A673 (cell line): Measurements from ENCODE around the gene OOEP. TPM values are rescaled to one million over a fixed set of nuclear protein-coding genes. Genes with fewer than 3 reads are reported as not detected.

Source experiments
- BruUV-seq: library from RNA; stranded (reverse); fragments of 400-500 nt; replicated peaks from 2 replicates; lab custom pipeline; 2021; lab: Mats Ljungman, UMichigan
- CTCF ChIA-PET: fragments of 300-600 bp; sonication (Branson Sonifier 250); formaldehyde crosslinking; loops from one replicate; lab custom pipeline; 2022; ENCODE audit warnings: antibody characterized with exemption; lab: Charles Lee
- POLR2A ChIA-PET: fragments of 300-600 bp; sonication (Branson Sonifier 250); formaldehyde crosslinking; loops from one replicate; lab custom pipeline; 2022; ENCODE audit warnings: antibody characterized with exemption; ENCODE audit not compliant: low non-redundant PET; lab: Charles Lee
- DNase-seq: peaks from one replicate; pipeline ENCODE4 v3.0.0-alpha.2; 2015; ENCODE audit warnings: low spot score
- H3K27ac ChIP-seq: fragments of 200-600 bp; sonication (generic); 2 replicates; pipeline ENCODE4 v1.5.1; 2016; ENCODE audit warnings: mixed run types, low read depth, mild to moderate bottlenecking, mixed read lengths, antibody characterized with exemption, low read length; ENCODE audit not compliant: poor library complexity, severe bottlenecking
- H3K27me3 ChIP-seq: fragments of 200-600 bp; sonication (generic); replicated peaks from 2 replicates; pipeline ENCODE4 v1.6.1; 2017; ENCODE audit warnings: mixed run types, low read depth, mild to moderate bottlenecking, mixed read lengths, antibody characterized with exemption, low read length; ENCODE audit not compliant: insufficient read depth, poor library complexity
- H3K36me3 ChIP-seq: fragments of 200-600 bp; sonication (generic); 2 replicates; pipeline ENCODE4 v1.6.1; 2016; ENCODE audit warnings: mixed run types, mild to moderate bottlenecking, mixed read lengths, antibody characterized with exemption, low read length; ENCODE audit not compliant: insufficient read depth, poor library complexity, severe bottlenecking
- H3K4me1 ChIP-seq: fragments of 200-600 bp; sonication (generic); 2 replicates; pipeline ENCODE4 v1.6.1; 2017; ENCODE audit warnings: mixed run types, mild to moderate bottlenecking, mixed read lengths, antibody characterized with exemption, low read length; ENCODE audit not compliant: insufficient read depth, poor library complexity, severe bottlenecking
- H3K4me3 ChIP-seq: fragments of 200-600 bp; sonication (generic); 2 replicates; pipeline ENCODE4 v1.5.1; 2016; ENCODE audit warnings: low read depth, mixed run types, mild to moderate bottlenecking, mixed read lengths, low read length; ENCODE audit not compliant: poor library complexity, severe bottlenecking
- H3K9me3 ChIP-seq: fragments of 200-600 bp; sonication (generic); 2 replicates; pipeline ENCODE4 v1.6.1; 2016; ENCODE audit warnings: mixed run types, low read depth, mild to moderate bottlenecking, mixed read lengths, antibody characterized with exemption, low read length; ENCODE audit not compliant: poor library complexity, severe bottlenecking
- CTCF ChIP-seq: fragments of 300-800, 200-600 bp; sonication (generic); conservative IDR thresholded peaks from 2 replicates; pipeline ENCODE4 v1.5.1; 2017; ENCODE audit warnings: low read depth, mild to moderate bottlenecking, antibody characterized with exemption, low read length, moderate library complexity, mixed read lengths
- EZH2 ChIP-seq: fragments of 200-600 bp; sonication (generic); IDR thresholded peaks from 2 replicates; pipeline ENCODE4 v1.6.1; 2017; ENCODE audit warnings: borderline replicate concordance, low read depth, mild to moderate bottlenecking, mixed read lengths, antibody characterized with exemption, low read length; ENCODE audit not compliant: poor library complexity, severe bottlenecking
- intact Hi-C: fragments of 100-400 bp; cut with micrococcal nuclease; formaldehyde crosslinking; loops from one replicate; pipeline ENCODE4 v1.10.0; 2022; ENCODE audit not compliant: unreplicated experiment
- total RNA-seq: library from RNA; stranded (reverse); gene quantifications from 2 replicates; pipeline ENCODE4 v1.2.3, GENCODE V29; 2021

The OOEP gene
- total RNA-seq, 1 experiment from 2014 or later, result not detected

- DNase-seq, result no peak
- Histone ChIP-seq H3K4me3 (no peak overlapping the region), H3K4me1 (no peaks in the 10 kb centered on the region), H3K27ac (no peak overlapping the region), H3K9me3 (no peaks in the 10 kb centered on the region), H3K36me3 (no peaks in the 10 kb centered on the region), H3K27me3 (no peaks in the 10 kb centered on the region)
- BruUV-seq, result no TSS peak
- intact Hi-C loops, result no loop called here
- TF ChIP-seq CTCF (no peak), EZH2 (no peak)
- ChIA-PET POLR2A (no interaction called here), CTCF (no interaction called here)
These were observed 2.8 kb upstream of the OOEP start for GRCh38 chr6:73372516-73372915.

- no peak for TF ChIP-seq EZH2
- intact Hi-C loops, result no loop called here
- BruUV-seq, result no TSS peak
- Histone ChIP-seq H3K27me3 (no peaks in the 10 kb centered on the region), H3K4me1 (no peaks in the 10 kb centered on the region), H3K27ac (no peak overlapping the region), H3K4me3 (no peak overlapping the region), H3K9me3 (no peaks in the 10 kb centered on the region), H3K36me3 (no peaks in the 10 kb centered on the region)
- no peak for DNase-seq
- POLR2A ChIA-PET, result no interaction called here
- CTCF ChIA-PET, result no interaction called here
These were observed 2.3 kb upstream of the OOEP start for GRCh38 chr6:73371984-73372383.

GRCh38 chr6:73369157-73369556 lies 540 bp downstream of the OOEP start:
- no peak for TF ChIP-seq CTCF
- no peak for TF ChIP-seq EZH2
- Histone ChIP-seq H3K27me3 (no peaks in the 10 kb centered on the region), H3K4me1 (no peaks in the 10 kb centered on the region), H3K36me3 (no peaks in the 10 kb centered on the region), H3K27ac (no peak overlapping the region), H3K4me3 (no peak overlapping the region), H3K9me3 (no peaks in the 10 kb centered on the region)
- no peak for DNase-seq
- ChIA-PET POLR2A (no interaction called here), CTCF (no interaction called here)
- intact Hi-C loops, result no loop called here
- no TSS peak for BruUV-seq

GRCh38 chr6:73368675-73369074 lies 1.0 kb downstream of the OOEP start:
- no peak overlapping the region for H3K4me3 ChIP-seq
- H3K4me1 ChIP-seq, result no peaks in the 10 kb centered on the region
- H3K27me3 ChIP-seq, result no peaks in the 10 kb centered on the region
- intact Hi-C loops, result no loop called here
- DNase-seq, result no peak
- CTCF ChIA-PET, result no interaction called here
- POLR2A ChIA-PET, result no interaction called here
- no peak overlapping the region for H3K27ac ChIP-seq
- H3K36me3 ChIP-seq, result no peaks in the 10 kb centered on the region
- TF ChIP-seq CTCF, result no peak
- no peak for TF ChIP-seq EZH2
- no TSS peak for BruUV-seq
- H3K9me3 ChIP-seq, result no peaks in the 10 kb centered on the region
